ENCODE results near the gene TCFL5.
A peak's percentile ranks its signal among the peaks of the same experiment; 100 is the strongest.

The TCFL5 gene

DNA sequence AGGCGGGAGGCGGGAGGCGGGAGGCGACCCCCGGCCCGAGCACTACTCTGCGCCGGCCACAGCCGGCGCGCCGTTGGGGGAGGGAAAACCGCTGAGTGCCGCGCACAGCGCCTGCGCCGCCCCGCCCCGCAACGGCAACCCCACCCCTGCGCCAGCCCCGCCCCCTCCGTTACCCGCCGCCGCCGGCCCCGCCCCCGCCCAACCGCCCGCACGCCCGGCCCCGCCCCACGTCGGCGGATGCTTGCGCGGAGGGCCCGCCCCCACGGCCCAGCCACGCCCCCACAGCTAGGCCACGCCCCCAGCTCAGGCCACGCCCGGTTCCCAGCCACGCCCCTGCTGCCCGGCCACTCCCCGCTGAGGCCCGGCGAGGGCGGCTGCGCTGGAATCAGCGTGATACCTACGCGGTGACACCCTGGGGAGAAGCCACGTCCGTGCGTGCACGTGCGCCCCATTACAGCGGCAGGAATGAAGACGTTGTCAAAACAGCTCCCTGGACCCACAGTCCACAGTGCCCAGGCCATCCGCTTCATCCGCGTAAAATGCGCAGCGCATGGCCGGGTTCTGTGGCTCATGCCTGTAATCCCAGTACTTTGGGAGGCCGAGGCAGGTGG lies at the start of gene TCFL5:
Gene TCFL5, minus strand, starts transcription at position 97 of the 611 bp plus-strand sequence. CDS start 152 bp downstream, outside the sequence.
- ChIA-PET CTCF (interaction anchor here (0.5 to 1.4 kb wide), 2 partner anchors 39 to 322 kb away, joined by 4 to 13 read pairs; no protein-coding TSS in a partner anchor), POLR2A (ENCODE audit: low non-redundant PET) (interaction anchor here (0.7 kb wide), 1 partner anchor 67 kb away, joined by 3 read pairs; no protein-coding TSS in a partner anchor)
- TF ChIP-seq, protein P1, sequence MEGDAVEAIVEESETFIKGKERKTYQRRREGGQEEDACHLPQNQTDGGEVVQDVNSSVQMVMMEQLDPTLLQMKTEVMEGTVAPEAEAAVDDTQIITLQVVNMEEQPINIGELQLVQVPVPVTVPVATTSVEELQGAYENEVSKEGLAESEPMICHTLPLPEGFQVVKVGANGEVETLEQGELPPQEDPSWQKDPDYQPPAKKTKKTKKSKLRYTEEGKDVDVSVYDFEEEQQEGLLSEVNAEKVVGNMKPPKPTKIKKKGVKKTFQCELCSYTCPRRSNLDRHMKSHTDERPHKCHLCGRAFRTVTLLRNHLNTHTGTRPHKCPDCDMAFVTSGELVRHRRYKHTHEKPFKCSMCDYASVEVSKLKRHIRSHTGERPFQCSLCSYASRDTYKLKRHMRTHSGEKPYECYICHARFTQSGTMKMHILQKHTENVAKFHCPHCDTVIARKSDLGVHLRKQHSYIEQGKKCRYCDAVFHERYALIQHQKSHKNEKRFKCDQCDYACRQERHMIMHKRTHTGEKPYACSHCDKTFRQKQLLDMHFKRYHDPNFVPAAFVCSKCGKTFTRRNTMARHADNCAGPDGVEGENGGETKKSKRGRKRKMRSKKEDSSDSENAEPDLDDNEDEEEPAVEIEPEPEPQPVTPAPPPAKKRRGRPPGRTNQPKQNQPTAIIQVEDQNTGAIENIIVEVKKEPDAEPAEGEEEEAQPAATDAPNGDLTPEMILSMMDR (conservative IDR thresholded peaks at IDR 0.05; ENCODE audit: low read depth): no peak
- peak within 1 kb of the TSS; percentile 74 for H3K27ac ChIP-seq
- DNase-seq (ENCODE audit: low spot score): peak; percentile 91

DNA sequence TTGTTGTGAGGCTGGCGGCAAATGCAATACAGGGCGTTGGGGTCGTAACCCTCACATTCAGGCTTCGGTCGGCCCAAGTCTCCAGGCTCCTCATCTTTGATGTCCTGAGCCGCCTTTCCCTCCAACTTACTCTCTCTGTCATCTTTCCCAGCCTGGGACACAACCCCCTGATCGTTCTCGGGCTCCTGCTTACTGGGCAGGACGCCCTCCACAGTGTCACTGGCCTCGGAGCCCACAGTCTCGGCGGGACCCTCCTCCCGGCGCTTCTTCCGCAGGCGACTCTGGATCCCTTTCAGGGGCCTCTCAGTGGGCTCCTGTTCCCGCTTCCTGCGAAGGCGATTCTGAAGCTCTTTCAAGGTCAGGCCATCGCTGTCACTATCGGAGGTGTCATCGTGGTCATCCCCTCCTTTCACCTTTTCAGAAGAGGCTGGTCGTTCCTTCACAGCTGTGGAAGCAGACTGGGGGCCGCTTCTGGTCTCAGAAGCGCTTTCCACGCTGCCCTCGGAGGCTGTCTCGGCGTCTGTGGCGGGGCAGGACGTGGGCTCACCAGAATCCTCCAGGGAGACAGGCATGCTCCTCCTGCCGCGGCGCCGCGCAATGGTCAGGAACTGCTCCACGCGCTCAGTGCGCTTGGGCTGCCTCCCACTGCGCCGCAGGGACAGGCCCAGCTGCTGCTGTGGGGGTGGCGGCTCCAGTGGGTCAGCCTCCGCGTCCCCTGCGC lies 49.3 kb upstream of the TCFL5 start:
- TF ChIP-seq, protein P1 (conservative IDR thresholded peaks at IDR 0.05; ENCODE audit: low read depth): no peak
- CTCF ChIA-PET: interaction anchor here (0.6 to 1.5 kb wide), 3 partner anchors 10 to 567 kb away, joined by 3 to 6 read pairs (median 3); no protein-coding TSS in a partner anchor
- POLR2A ChIA-PET (ENCODE audit: low non-redundant PET): no interaction called here
- peak overlapping the region; percentile 55; the same call in 1 of the 2 replicates for H3K27ac ChIP-seq
- DNase-seq (ENCODE audit: low spot score): no peak

DNA sequence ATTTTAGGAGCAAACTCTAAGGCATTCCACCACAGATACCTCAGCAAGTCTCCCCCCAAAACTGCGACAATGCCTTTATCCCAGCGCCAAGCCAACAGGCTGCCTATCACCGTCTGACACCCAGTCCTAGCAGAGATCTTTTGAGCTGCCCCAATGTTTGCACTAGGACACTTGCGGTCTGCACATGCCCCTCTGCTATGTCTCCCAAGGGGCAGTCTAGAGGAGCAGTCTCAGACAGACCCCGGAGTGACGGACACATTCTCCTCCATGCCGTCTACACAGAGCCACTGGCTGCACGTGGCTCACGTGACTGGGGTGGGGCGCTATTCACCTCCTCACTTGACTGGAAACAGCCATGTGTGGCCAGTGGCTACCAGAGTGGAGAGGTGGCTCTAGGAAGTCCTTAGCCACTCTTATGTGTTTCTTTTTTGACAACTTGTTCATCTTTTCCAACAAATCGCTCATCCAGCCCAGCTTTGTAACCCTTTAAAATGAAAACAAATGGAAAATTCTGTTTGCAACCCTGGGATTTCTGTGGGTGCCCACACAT lies 48.7 kb upstream of the TCFL5 start:
- ChIA-PET POLR2A (ENCODE audit: low non-redundant PET) (no interaction called here), CTCF (interaction anchor here (0.6 to 2.4 kb wide), 2 partner anchors 11 to 567 kb away, joined by 3 to 9 read pairs; no protein-coding TSS in a partner anchor)
- TF ChIP-seq, protein P1 (conservative IDR thresholded peaks at IDR 0.05; ENCODE audit: low read depth): no peak
- peak overlapping the region; percentile 55; the same call in 1 of the 2 replicates for H3K27ac ChIP-seq
- no peak for DNase-seq (ENCODE audit: low spot score)

DNA sequence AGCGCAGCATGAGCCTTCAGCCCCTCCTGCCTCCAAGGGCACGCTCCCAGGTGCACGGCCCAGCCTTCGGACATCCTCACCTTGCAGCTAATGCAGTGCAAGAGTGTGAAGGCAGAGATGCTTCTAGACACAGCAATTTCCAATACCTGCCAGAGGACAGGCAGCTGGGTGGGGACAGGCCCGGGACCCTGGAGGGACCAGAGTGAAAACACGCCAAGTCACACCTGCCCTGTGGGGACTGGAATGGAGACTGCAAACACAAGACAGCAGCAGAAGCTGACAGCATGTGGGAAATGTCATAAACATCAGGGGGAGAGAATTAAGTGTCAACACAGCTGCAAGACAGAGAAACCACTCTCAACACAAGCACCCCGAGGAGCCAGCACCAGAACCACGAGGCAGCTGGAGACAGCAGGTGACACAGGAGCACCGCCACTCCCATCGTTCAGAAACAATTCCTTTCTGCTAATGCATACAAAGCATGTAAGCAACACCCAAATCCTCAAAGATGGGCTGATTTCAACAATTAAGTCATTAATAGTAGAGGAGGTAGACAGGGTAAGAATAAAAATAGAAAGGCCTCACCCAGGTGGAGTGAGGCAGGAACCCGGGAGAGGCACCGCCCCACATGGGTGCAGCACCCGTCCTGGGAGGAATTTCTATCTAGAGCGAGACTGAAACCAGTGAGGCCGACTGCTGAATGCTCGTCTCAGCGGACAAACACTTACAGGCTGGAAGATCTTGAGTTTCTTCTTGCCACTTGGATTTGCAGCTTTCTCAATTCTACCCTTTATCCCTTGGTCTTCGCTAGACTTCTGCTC lies 47.6 kb upstream of the TCFL5 start:
- TF ChIP-seq, protein P1 (conservative IDR thresholded peaks at IDR 0.05; ENCODE audit: low read depth): no peak
- POLR2A ChIA-PET (ENCODE audit: low non-redundant PET): no interaction called here
- CTCF ChIA-PET: interaction anchor here (0.5 to 2.4 kb wide), 3 partner anchors 8 to 12 kb away, joined by 3 to 9 read pairs (median 3); no protein-coding TSS in a partner anchor
- H3K27ac ChIP-seq: peak overlapping the region; percentile 14
- DNase-seq (ENCODE audit: low spot score): no peak

DNA sequence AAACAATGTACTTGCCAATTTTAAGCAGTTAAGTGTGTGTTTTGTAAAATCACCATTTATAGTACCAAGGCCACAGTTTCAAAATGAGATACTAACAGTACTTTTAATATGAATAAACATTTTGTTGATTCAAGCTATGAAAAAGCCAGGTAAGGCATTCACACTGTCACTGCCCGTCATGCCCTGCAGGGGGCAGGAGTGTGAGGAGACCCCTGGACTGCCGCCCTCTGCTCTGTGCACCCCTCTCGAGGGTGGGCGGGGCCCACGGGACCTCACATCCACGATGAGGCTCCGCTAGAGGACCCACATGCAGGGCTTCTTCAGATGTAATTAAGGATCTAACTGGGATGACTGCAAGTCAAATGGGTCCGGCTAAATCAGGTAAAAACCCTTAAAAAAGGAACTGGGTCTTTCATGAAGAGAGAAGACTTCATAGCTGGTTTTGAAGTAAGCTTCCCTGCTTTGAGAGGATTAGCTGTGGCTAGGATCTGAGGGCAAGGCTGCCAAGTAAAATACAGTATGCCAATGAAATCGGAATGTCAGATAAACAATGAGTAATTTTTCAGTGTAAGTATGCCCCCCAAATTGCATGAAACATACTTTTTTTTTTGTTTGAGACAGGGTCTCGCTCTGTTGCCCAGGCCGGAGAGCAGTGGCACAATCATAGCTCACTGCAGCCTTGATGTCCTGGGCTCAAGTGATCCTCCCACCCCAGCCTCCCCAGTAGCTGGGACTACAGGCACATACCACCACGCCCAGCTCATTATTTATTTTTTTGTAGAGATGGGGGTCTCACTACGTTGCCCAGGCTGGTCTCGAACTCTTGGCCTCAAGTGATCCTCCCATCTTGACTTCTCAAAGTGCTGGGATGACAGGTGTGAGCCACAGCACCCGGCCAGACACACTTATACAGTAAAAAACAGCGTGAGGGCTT lies 46.0 kb upstream of the TCFL5 start:
- TF ChIP-seq, protein P1 (conservative IDR thresholded peaks at IDR 0.05; ENCODE audit: low read depth): peak; percentile 70
- H3K27ac ChIP-seq: peak overlapping the region; percentile 6
- no peak for DNase-seq (ENCODE audit: low spot score)
- ChIA-PET CTCF (interaction anchor here (0.5 to 2.4 kb wide), 13 partner anchors 8 to 612 kb away, joined by 3 to 11 read pairs (median 4); no protein-coding TSS in a partner anchor), POLR2A (ENCODE audit: low non-redundant PET) (no interaction called here)

All from RWPE1 (cell line).